ENCODE results near the gene CNOT4. TPM values are rescaled to one million over a fixed set of nuclear protein-coding genes. Genes with fewer than 3 reads are reported as not detected.
A peak's percentile ranks its signal among the peaks of the same experiment; 100 is the strongest.
"Not testable (repeated sequence)": the region's sequence is repeated elsewhere in the genome, so short reads cannot be mapped to it uniquely, and the experiment has no call there.

The CNOT4 gene
- total RNA-seq, 1 donor from 2014 or later, result 25.0 TPM

DNA sequence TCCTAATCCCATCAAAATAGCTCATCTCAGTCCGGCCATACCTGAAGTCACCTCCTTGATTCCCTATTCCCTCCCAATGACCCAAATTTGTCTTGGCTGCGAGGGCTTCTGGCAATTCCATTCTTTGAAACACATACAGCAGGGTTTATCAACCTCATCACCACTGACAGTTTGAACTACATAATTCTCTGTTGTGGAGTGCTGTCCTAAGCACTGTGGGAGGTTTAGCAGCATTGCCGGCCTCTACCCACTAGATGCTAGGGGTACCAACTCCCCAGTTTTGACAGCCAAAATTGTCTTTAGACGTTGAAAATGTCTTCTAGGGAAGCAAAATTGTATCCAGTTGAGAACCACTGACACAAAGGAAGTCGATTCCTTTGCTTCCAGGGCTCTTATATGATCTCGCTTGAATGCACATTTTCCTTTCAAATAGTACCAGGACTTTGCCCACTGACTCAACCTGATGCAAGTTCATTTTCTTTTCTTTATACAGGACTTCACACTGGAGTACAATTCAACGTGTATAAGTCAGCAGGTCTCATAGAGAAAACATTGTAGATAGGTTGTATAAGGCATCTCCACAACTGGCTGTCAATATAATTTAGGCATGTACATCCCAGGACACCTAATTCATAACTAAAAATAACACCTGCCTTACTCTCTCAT is 142.9 kb downstream of the CNOT4 start:
- DNase-seq (ENCODE audit: low spot score), result no peak

DNA sequence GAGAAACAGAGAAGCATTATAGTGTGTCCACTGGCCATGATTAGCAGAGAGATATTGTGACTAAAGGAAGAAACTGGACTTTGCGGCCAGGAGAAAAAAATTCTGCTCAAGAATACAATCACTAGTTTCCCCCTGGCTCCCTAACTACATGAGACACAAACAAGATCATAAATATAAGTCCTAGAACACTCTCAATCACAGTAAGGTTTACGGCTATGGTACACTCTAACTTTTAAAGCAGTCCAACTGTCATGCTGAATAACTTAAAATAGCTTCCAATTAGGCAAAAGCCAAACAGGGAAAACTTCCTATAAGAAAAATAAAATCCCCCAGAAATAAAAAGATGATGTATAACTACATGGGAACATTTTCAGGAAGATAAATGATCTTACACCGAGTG is 144.2 kb downstream of the CNOT4 start:
- no peak for DNase-seq (ENCODE audit: low spot score)

DNA sequence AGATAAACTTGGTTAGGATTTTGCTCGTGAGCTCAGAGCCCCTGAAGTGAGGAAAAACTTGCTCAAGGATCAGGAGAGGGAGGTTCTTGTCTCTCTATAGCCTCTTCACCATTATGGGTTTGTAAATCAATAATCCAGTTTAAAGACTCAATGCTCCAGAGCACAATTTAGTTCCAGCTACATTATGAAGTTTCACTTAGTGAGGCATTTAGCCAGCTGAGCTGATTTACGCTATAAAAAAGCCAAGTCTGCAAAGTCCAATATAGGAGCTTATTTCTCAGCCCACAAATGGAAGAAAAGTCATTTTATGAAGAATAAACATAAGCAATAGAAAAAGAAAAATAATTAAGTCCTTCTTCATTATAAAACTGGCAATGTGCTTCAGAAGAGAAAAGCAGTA is 145.7 kb downstream of the CNOT4 start:
- DNase-seq (ENCODE audit: low spot score), result no peak

DNA sequence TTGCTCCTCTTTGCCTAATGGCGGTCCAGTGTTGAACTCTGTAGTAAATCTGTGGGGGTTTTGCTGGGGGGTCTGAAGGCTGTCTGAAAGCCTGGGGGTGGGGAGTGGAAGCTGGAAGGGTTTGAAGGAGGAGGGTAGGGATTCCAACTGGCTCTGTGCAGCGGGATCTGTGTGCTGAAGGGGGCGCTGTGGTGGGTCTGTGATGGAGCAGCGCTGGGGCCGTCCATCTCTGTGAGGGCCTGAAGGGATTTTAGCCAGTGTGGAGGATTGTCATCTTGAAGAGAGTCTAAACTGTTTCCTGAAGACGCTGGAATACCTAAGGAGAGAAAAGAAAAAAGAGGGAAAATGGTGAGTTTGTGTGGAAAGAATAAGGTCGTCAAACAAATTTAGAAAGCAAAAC is 147.0 kb downstream of the CNOT4 start:
- no peak for DNase-seq (ENCODE audit: low spot score)

DNA sequence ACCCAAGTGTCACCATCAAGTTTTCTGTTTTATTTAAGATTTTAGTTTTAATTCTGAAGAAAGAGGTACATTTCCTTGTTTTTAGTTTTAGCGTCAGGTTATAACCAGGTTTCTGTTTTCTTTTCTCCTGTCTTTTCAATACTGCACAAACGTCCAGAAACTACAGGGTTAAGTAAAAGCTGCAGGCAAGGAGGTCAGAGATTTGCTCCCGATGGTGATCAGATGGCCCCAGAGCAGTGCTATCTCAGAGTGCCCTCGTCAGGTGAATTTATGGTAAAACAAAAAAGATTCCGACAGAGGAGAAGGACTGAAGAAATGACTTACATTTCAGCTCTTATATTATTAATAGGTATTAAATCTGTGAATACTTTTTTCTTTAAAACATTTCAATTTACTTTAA is 148.1 kb downstream of the CNOT4 start:
- DNase-seq (ENCODE audit: low spot score), result no peak

DNA sequence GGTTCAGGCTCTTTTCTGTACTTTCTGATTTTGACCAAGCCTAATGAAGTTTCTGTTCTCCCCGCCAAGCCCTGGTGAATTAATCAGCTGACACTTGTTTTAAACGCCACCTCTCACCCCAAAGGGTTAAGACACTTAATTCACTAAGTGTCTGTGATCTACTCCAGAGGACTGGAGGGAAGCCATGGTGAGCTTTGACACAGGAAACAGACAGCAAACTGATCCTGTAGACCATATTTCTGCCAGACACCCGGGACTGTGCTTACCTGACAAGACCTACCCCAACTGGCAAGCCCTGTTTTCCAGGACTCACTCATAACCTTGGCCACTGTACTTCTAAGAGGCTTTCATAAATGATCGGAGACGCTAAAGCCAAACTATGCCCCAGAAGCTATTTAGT is 150.3 kb downstream of the CNOT4 start:
- no peak for DNase-seq (ENCODE audit: low spot score)

DNA sequence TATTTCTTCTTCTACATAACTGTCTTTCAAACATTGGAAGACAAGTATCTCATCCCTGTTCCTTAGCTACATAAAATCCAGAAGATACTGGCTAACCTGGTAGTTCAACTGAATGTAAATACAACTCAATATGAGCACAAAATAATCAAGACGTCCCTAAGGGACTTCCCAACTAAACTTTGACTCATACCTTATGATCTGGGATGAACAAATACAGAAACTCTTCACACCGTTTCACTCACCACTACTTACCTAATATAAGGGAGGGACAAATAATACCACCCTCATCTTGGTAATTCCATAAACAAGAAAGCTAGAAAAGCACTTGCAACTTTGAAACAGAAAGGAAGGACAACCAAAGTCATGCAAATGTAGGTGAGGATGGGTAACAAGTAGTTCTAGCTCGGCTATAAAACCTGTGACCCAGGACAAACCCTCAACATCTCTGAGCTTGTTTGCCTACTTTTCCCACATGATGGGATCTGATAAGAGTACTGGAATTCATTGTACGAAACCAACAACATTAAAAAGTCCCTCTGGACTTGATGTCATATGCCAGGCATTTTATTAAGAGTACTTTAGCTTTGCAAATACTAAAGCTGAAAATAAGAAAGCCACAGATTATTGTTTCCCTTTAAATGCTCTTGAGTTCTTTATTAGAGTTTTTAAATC is 154.4 kb downstream of the CNOT4 start:
- no peak for DNase-seq (ENCODE audit: low spot score)

DNA sequence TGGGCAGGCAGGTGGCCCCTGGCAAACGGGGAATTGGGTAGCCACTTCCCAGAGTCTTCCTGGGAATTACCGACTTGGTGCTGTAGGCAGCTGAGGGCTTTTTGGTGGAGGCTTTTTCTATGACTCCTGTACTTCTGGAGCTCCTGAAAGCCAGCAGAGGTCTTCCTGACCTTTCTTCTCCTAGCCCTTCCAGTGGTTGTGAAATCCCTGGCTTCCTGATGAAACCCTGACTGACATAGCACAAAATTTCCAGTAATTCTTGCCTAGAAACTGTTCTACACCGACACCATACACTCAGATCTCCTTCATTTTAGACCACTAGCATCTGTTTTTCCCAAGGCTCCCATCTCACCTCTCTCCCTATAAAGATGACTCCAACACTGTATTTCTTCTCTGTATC is 156.1 kb downstream of the CNOT4 start:
- no peak for DNase-seq (ENCODE audit: low spot score)

DNA sequence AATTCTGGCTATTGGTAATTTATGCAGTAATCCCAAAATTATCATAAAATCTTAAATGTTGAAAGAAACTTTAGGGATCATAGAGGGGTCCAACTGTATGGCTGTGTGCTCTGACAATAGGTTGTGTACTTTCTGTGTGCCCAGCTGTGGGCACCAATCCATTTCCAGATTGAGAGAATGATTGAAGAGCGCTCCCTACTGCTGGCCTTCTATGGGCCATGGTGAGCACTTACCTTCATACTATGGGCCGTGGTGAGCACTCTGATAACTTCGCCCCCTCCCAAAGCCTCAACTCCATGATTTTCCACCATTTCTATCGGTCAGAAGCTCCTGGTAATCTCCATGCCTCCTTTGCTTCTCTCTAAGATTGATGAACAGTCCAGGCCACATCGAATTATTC is 157.6 kb downstream of the CNOT4 start:
- no peak for DNase-seq (ENCODE audit: low spot score)

DNA sequence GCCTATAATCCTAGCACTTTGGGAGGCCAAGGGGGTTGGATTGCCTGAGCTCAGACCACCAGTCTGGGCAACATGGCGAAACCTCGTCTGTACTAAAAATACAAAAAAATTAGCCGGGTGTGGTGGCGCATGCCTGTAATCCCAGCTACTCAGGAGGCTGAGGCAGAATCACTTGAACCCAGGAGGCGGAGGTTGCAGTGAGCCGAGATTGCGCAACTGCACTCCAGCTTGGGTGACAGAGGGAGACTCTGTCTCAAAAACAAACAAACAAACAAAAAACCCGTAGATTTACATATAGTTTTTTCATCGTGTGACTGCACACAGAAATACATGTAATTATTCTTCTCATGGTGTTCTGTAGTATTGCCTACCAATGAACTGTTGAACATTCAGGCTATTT is 158.8 kb downstream of the CNOT4 start:
- not testable (repeated sequence) for DNase-seq (ENCODE audit: low spot score)

DNA sequence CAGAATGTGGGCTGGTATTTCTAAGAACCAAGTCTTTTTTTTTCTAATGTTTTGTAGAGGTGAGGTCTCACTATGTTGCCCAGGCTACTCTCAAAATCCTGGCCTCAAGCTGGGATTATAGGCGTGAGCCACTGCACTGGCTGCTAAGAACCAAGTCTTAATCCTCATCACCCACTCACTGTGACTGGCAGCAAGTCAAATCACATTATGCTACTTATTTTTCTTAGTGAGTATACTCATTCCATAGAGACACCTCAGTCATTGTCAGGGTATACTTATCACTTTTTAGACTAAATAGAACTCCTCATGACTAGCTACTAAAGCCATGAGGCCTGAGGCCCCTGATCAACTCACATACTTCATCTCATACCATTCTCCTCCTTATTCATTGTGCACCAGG is 160.2 kb downstream of the CNOT4 start:
- no peak for DNase-seq (ENCODE audit: low spot score)

DNA sequence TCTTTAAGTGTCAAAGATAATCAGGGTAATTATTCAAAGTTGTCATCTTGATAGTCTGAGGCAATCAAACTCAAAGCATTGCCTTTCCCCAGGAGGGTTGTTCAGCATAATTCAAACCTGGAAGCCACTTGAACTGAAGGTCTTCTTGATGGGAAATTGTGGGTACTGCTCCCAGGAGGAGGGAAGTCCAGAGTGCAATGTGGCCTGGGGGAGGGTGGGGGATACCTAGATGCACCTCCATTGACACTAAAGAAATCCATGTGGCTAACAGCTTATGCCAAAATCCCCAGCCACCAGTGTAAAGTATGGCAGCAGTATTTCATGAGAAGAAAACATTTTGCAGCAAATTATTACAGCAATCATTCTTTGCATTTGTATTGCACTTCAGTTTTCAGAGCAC is 161.4 kb downstream of the CNOT4 start:
- no peak for DNase-seq (ENCODE audit: low spot score)

DNA sequence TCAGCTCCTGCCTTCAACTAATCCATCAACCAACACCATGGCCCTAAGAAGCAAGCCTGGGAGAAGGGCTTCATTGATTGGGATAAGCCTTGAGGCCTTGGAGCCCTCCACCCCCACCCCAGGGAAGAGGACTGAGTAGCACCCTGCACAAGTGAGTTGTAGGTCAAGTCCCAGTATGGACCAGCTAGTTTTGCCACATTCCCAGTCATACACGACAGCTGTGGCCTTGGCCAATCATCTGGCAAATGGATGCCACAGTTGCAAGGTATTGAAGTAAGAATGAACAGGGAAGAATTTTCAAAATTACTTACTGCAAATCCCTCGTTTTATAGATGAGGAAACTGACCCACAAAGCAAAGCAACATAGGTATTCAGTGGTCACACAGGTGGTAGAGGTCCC is 166.5 kb downstream of the CNOT4 start:
- DNase-seq (ENCODE audit: low spot score), result no peak

DNA sequence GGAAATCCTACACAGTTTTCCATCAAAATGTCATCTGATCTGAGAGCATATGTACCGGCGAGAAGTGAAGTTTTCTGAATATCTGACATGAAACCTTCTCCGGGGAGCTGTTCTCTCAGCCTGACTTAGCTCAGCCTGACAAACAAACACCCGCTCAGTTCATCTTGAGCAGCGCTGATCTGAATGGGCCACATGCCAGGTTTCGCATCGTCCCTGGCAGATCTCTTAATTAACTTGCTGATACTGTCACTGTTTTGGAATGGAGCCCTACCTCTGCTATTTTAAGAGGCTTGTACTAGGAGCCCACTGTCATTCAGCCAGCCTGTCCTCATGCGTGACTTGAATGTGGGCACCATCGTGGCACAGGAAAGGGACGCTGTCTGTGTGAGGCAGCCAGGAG is 167.0 kb downstream of the CNOT4 start:
- no peak for DNase-seq (ENCODE audit: low spot score)

DNA sequence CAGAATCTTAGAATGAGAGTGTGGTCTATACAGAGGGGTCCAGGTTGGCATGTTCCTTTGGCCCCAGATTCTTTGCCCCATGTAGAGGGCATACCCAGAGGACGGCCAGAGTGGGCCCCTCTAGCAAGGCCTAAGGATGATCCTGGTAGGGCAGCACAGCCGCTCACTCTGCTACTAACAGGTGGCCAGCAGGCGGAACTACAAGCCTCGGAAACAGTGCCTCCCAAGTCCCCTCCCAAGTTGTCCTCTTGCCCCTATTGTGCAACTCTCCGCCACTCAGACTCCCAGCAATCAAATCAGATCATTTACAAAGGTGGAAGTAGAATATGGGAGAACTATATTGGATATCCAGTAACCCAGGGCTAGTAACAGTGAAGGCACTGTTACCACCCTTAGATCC is 168.9 kb downstream of the CNOT4 start:
- DNase-seq (ENCODE audit: low spot score), result no peak

DNA sequence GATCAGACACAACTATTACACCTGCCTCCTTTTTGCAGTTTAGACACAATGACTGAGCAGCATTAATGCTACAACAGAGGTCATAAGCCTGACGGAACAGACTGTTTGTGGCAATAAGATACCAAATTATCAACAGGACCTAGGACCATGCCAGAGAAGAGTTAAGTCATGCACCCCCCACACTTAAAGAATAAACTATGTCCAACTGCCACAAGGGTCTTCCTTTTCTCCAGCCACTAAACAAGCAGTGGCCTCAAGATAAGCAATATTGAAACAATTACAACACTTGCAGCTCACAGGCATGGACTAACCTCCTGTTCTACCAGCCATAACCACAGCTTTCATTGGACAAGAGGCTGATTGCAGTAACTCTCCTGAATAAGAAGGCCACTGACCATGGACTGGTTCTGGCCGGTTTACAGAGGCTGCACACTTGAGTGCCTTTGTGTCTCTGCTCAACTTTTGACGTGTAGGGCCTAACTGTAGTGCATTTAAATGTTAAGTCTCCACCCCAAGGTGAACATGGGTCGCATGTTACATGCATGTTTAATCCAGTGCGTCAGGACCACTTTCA is 171.8 kb downstream of the CNOT4 start:
- DNase-seq (ENCODE audit: low spot score), result no peak

DNA sequence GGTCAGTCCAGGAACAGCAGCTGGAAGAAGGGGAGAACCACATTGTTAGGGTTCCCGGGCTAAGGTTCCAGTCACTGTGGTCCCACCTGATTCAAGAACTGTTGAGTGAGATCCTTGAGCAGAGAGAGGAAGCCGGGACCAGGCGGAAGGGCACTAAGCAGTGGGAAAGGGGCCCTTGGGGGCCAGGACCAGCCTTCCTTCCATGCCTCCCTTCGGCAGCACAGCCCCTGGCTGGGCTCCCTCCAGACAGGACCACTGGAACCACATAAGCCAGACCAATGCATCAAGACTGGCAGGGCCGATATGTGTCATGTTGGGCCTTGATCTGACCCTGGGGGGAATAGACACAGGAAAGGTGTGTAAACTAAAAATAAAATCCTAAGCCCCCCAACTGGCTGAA is 172.4 kb downstream of the CNOT4 start:
- DNase-seq (ENCODE audit: low spot score), result no peak

DNA sequence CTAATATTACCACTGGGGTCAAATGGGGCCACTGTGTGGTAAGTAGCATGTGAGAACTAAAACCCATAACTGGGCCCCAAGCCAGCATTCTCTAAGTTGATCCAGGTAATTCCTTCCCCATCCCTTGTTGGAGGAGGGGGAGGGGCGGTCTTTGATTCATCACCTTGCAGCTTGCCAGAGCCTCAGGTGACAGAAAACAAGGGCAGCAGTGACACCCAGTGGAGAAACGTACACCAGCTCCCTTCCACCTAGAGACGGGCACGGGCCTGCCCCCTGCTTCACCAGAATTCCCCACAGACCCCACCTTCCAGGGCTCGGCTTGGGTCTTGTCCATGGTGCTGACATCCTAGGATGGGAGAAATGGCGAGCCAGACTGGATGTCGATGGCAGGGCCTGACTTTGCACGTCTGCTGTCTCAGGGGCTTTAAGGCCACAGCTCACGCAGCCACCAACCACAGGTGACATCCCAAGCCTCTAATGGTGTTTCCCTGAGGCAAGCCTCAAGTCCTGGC is 174.2 kb downstream of the CNOT4 start:
- no peak for DNase-seq (ENCODE audit: low spot score)

DNA sequence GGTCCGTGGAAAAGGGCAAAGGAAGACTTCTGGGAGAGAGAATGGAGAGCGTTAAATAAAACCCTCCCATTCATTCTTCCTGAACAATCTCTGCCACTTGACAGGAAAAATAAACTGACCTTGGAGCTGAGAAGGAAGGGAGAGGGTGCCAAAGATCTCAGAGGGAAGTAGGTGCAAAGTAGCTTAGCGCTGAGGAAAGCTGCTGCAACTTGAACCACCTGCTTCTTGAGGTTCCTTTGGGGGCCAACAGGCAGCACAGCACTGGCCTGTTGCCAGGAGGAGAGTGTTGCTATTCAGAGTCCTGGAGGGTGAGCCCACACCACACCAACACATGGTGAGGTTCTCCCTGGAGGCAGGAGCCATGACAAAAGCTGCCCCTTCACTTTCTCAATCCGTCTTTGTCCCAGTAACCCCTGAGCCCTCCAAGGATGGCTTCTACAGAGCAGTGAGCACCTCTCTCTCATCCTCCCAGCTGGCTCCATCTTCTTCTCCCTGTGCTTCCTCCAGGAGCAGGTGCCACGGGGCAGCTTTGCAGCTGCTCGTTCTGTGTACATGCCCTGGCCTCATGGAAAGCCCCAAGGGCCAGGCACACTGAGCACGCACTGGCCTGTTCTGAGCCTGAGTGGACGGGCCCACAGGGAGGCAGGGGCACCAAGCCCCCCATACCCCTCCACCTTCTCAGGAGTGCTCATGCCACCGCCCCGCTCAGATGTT is 174.9 kb downstream of the CNOT4 start:
- no peak for DNase-seq (ENCODE audit: low spot score)

DNA sequence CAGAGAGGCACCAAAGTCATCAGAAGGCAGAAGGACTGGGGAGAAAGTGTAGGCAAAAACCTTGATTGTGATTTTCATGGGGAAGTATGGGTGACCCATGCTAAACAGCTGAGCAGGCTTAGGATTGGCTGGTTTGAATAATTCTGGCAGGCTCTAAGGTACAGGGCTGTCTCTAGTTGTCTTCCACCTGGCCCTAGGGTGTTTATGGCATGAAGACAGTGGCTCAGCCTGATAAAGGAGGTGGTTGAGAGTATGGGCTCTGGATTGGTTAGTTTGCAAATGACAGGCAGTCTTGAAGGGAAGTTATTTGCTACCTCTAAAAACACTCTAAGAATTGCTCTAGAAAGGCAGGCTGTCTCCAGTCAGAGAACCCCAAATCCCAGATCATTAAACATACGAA is 176.0 kb downstream of the CNOT4 start:
- no peak for DNase-seq (ENCODE audit: low spot score)

DNA sequence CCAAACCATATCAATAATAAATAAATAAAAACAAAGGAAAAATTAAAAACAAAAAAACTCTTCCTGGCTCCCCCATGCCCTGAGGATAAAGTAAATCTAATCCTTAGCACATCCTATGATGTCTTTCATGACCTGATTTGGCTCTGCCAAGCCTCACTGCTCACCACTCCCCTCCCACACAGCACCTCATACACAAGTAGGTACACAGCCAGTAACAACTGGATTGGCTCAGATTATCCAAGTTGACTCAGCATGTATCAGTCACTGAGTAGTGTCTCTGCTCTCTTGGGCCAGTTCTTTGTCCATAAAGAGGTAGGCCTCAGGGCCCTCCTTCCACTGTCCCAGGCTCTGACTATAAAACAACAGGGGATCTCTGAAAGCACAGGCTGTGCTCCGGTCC is 176.7 kb downstream of the CNOT4 start:
- DNase-seq (ENCODE audit: low spot score), result no peak

DNA sequence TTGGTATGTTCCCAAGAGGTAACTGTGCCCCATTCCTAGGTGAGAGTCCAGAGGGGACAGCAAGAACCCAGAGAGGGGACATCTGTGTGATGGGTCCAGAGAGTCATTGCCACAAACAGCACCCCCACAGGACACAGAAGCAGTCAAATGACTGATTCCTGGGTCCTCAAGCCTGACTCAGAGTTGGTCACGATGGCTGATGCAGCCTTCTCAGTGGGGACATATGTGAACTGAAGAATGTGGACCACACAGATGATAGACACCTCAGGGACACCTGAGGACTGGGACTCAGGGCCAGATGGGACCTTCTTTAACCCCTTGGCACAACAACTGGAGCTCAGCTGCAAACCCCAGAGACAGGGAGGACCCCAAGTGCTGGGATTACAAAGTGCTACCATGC is 179.8 kb downstream of the CNOT4 start:
- peak; percentile 22 for DNase-seq (ENCODE audit: low spot score)
